GM12864 (cell line): ENCODE results near the gene CALM3.

Experiments
- DNase-seq: peaks from one replicate; pipeline ENCODE4 v3.0.0-alpha.2; 2011; ENCODE audit warnings: low read depth
- H3K4me3 ChIP-seq: 2 replicates; pipeline ENCODE4 v1.5.1; 2011; ENCODE audit warnings: mild to moderate bottlenecking, low read depth, low read length, control low read depth
- TF ChIP-seq, protein P1 (sequence below): IDR thresholded peaks from 2 replicates; pipeline ENCODE4 v1.5.1; 2011; ENCODE audit warnings: low read depth, mild to moderate bottlenecking, moderate library complexity, low read length, control low read depth, inconsistent platforms; ENCODE audit errors: missing control alignments

CALM3 gene

DNA sequence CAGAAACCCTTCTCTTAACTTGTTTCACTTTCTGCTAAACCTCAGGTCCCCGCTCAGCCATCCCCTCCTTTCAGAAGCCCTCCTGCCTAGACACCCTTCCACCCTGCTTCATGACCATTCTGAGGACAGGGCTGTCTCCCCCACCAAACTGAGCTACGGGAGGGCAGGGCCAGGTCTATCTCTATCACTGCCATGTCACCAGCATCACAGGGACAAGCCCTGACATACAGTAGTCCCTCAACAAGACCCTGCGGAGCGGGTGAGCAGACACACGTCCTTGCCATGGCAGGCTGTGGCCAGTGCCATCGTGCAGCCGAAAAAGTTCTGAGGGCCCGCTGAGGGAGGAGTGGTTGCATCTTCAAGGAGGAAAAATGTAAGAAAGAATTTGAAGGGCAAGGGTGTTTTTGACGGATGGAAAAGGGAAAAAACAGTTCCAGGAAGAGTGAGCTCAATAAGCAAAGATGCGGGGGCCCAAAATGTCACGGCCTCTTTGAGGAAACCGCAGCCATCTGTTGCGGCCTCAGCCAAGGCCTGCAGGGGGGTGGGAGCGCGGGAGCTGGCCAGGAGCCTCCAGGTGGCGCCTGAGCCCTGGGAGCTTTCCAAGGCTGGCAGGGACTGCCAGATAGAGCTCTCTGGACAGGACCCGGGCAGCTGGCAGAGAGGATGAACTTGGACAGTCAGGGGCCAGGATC lies 15.6 kb downstream of the CALM3 start:
- no peak for DNase-seq
- no peak overlapping the region; the same call in 1 of the 2 replicates for H3K4me3 ChIP-seq
- TF ChIP-seq, protein P1, sequence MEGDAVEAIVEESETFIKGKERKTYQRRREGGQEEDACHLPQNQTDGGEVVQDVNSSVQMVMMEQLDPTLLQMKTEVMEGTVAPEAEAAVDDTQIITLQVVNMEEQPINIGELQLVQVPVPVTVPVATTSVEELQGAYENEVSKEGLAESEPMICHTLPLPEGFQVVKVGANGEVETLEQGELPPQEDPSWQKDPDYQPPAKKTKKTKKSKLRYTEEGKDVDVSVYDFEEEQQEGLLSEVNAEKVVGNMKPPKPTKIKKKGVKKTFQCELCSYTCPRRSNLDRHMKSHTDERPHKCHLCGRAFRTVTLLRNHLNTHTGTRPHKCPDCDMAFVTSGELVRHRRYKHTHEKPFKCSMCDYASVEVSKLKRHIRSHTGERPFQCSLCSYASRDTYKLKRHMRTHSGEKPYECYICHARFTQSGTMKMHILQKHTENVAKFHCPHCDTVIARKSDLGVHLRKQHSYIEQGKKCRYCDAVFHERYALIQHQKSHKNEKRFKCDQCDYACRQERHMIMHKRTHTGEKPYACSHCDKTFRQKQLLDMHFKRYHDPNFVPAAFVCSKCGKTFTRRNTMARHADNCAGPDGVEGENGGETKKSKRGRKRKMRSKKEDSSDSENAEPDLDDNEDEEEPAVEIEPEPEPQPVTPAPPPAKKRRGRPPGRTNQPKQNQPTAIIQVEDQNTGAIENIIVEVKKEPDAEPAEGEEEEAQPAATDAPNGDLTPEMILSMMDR, result no peak

- no peak for DNase-seq
- TF ChIP-seq, protein P1, result no peak
- no peak overlapping the region for H3K4me3 ChIP-seq
Observed at GRCh38 chr19:46617601-46618000, 16.5 kb downstream of the CALM3 start.

DNA sequence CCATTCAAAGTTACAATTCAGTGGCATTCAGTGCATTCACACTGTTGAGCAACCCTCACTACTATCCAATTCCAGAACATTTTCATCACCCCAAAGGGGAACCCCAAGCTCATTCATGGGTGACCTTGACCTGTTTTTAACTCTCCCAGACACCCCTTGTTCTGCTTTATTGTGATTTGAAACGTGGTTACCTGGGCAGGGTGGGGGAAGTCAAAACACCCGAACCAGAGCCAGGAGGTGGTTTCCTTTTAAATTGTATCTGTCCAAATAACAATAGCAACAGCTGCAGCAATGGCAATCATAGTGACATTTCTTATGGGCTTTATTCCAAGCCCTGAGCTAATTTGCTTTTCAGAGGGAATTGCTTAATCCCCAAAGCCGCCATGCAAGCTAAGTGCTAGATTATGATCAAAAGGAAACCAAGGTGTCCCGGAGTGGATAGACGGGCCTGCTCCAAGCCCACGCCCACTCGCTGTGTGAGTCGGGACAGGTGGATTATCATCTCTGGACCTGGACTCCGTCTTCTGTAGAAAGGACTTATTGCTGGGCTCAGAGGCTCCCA lies 17.6 kb downstream of the CALM3 start:
- H3K4me3 ChIP-seq, result no peak overlapping the region; the same call in 1 of the 2 replicates
- TF ChIP-seq, protein P1, result no peak
- peak; percentile 68 for DNase-seq

- H3K4me3 ChIP-seq, result no peak overlapping the region
- TF ChIP-seq, protein P1, result no peak
- no peak for DNase-seq
Observed at GRCh38 chr19:46620267-46620666, 19.1 kb downstream of the CALM3 start.

DNA sequence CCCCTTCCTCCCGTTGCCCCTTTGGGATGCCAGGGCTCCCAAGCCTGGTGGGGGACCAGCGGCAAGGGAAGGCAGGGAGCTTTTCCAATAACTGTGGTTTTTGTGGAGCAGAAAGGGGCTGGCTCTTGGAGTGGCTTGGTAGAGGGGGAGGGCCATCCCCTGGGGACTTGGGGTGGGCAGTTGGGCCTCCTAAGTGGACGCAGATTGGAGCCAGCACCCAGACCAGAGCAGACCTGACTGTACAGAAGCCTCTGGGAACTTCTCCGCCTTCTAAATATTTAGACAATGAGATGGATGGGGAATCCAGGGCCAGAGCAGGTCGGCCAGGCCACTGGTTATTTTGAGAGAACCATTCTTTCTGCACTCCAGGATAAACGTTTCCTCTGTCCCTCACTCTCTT lies 19.6 kb downstream of the CALM3 start:
- no peak overlapping the region for H3K4me3 ChIP-seq
- DNase-seq, result no peak

GRCh38 chr19:46621191-46622117 lies 20.3 kb downstream of the CALM3 start:
- no peak for DNase-seq
- peak overlapping the region; percentile 24; the same call in 1 of the 2 replicates for H3K4me3 ChIP-seq
- TF ChIP-seq, protein P1, result no peak

More for the DNA sequence above, 19.6 kb downstream of the CALM3 start:
- TF ChIP-seq, protein P1, result no peak
